HG02642 (cell line): Measurements from ENCODE around the gene PSAP.

Experiments
- ATAC-seq: cut with Tn5 transposase; IDR thresholded peaks from one replicate; pipeline ENCODE4 v1.9.1; 2021; ENCODE audit warnings: mild to moderate bottlenecking; ENCODE audit not compliant: unreplicated experiment, poor library complexity

Gene PSAP

GRCh38 chr10:71830726-71831125, 20.3 kb downstream of the PSAP start:
- ATAC-seq = no peak

- ATAC-seq = no peak
These were observed 21.2 kb downstream of the PSAP start for GRCh38 chr10:71829896-71830295.

- ATAC-seq = no peak
These were observed 21.9 kb downstream of the PSAP start for GRCh38 chr10:71829171-71829570.

GRCh38 chr10:71828702-71829101, 22.3 kb downstream of the PSAP start:
- ATAC-seq = no peak

GRCh38 chr10:71827852-71828251, 23.2 kb downstream of the PSAP start:
- no peak for ATAC-seq

GRCh38 chr10:71825217-71825616, 25.8 kb downstream of the PSAP start:
- ATAC-seq = no peak

GRCh38 chr10:71824333-71824732, 26.7 kb downstream of the PSAP start:
- ATAC-seq = no peak

GRCh38 chr10:71823356-71823755, 27.7 kb downstream of the PSAP start:
- ATAC-seq = no peak

GRCh38 chr10:71821909-71822763, 28.9 kb downstream of the PSAP start:
- no peak for ATAC-seq

GRCh38 chr10:71820966-71821365, 30.1 kb downstream of the PSAP start:
- ATAC-seq = no peak

GRCh38 chr10:71819985-71820384, 31.1 kb downstream of the PSAP start:
- no peak for ATAC-seq

GRCh38 chr10:71819441-71819861, 31.6 kb downstream of the PSAP start:
- no peak for ATAC-seq

GRCh38 chr10:71818674-71819260, 32.3 kb downstream of the PSAP start:
- no peak for ATAC-seq

GRCh38 chr10:71817831-71818655, 33.0 kb downstream of the PSAP start:
- ATAC-seq = no peak

- no peak for ATAC-seq
These were observed 34.0 kb downstream of the PSAP start for GRCh38 chr10:71816936-71817618.

GRCh38 chr10:71816421-71816851, 34.6 kb downstream of the PSAP start:
- ATAC-seq = no peak

- no peak for ATAC-seq
These were observed 35.4 kb downstream of the PSAP start for GRCh38 chr10:71815515-71816130.

GRCh38 chr10:71814922-71815411, 36.1 kb downstream of the PSAP start:
- ATAC-seq = no peak

GRCh38 chr10:71812913-71813590, 38.0 kb downstream of the PSAP start:
- no peak for ATAC-seq
